GM19397 (cell line): ENCODE measurements around the gene FRRS1.

Source experiments
- ATAC-seq: cut with Tn5 transposase; IDR thresholded peaks from one replicate; pipeline ENCODE4 v1.9.1; 2021; ENCODE audit warnings: mild to moderate bottlenecking, moderate library complexity; ENCODE audit not compliant: unreplicated experiment

FRRS1 gene

GRCh38 chr1:99680270-99680669 is 86.2 kb downstream of the FRRS1 start:
- ATAC-seq: no peak

GRCh38 chr1:99677416-99677815 is 89.0 kb downstream of the FRRS1 start:
- no peak for ATAC-seq

GRCh38 chr1:99676876-99677275 is 89.6 kb downstream of the FRRS1 start:
- ATAC-seq: no peak

- no peak for ATAC-seq
Observed at GRCh38 chr1:99675994-99676393, 90.4 kb downstream of the FRRS1 start.

- ATAC-seq: no peak
Observed at GRCh38 chr1:99675292-99675691, 91.1 kb downstream of the FRRS1 start.

- no peak for ATAC-seq
Observed at GRCh38 chr1:99674115-99675064, 92.0 kb downstream of the FRRS1 start.

GRCh38 chr1:99673315-99673714 is 93.1 kb downstream of the FRRS1 start:
- no peak for ATAC-seq

GRCh38 chr1:99672530-99673213 is 93.8 kb downstream of the FRRS1 start:
- ATAC-seq: no peak

- no peak for ATAC-seq
Observed at GRCh38 chr1:99672038-99672437, 94.4 kb downstream of the FRRS1 start.

GRCh38 chr1:99670583-99670982 is 95.9 kb downstream of the FRRS1 start:
- no peak for ATAC-seq

GRCh38 chr1:99669821-99670220 is 96.6 kb downstream of the FRRS1 start:
- no peak for ATAC-seq

- ATAC-seq: no peak
Observed at GRCh38 chr1:99669376-99669775, 97.1 kb downstream of the FRRS1 start.

GRCh38 chr1:99665212-99665611 is 101.2 kb downstream of the FRRS1 start:
- no peak for ATAC-seq

GRCh38 chr1:99663501-99663900 is 102.9 kb downstream of the FRRS1 start:
- no peak for ATAC-seq

GRCh38 chr1:99662539-99663080 is 103.8 kb downstream of the FRRS1 start:
- no peak for ATAC-seq

GRCh38 chr1:99661780-99662179 is 104.7 kb downstream of the FRRS1 start:
- no peak for ATAC-seq

- ATAC-seq: no peak
Observed at GRCh38 chr1:99660496-99660895, 105.9 kb downstream of the FRRS1 start.

GRCh38 chr1:99659755-99660210 is 106.7 kb downstream of the FRRS1 start:
- no peak for ATAC-seq
